GM18907 (cell line): Measurements from ENCODE around the gene LHFPL2.

Experiments used
- ATAC-seq: cut with Tn5 transposase; IDR thresholded peaks from one replicate; pipeline ENCODE4 v1.9.1; 2021; ENCODE audit warnings: mild to moderate bottlenecking, moderate library complexity; ENCODE audit not compliant: unreplicated experiment

LHFPL2 gene

GRCh38 chr5:78642701-78643100 lies 5.9 kb downstream of the LHFPL2 start:
- no peak for ATAC-seq

- ATAC-seq = peak; percentile 88
Measured at GRCh38 chr5:78640662-78641474, 7.7 kb downstream of the LHFPL2 start.

GRCh38 chr5:78639791-78640190 lies 8.8 kb downstream of the LHFPL2 start:
- no peak for ATAC-seq

- ATAC-seq = no peak
Measured at GRCh38 chr5:78638973-78639669, 9.5 kb downstream of the LHFPL2 start.

- no peak for ATAC-seq
Measured at GRCh38 chr5:78638423-78638822, 10.1 kb downstream of the LHFPL2 start.

GRCh38 chr5:78637468-78637867 lies 11.1 kb downstream of the LHFPL2 start:
- no peak for ATAC-seq

- ATAC-seq = no peak
Measured at GRCh38 chr5:78636682-78637081, 11.9 kb downstream of the LHFPL2 start.

GRCh38 chr5:78634634-78635033 lies 13.9 kb downstream of the LHFPL2 start:
- ATAC-seq = no peak

- ATAC-seq = no peak
Measured at GRCh38 chr5:78634229-78634628, 14.3 kb downstream of the LHFPL2 start.

GRCh38 chr5:78633700-78634099 lies 14.9 kb downstream of the LHFPL2 start:
- ATAC-seq = no peak

- ATAC-seq = no peak
Measured at GRCh38 chr5:78632467-78632866, 16.1 kb downstream of the LHFPL2 start.

GRCh38 chr5:78631931-78632330 lies 16.6 kb downstream of the LHFPL2 start:
- no peak for ATAC-seq

GRCh38 chr5:78630047-78630446 lies 18.5 kb downstream of the LHFPL2 start:
- no peak for ATAC-seq

- ATAC-seq = no peak
Measured at GRCh38 chr5:78629624-78630023, 18.9 kb downstream of the LHFPL2 start.

GRCh38 chr5:78628270-78628992 lies 20.1 kb downstream of the LHFPL2 start:
- ATAC-seq = no peak

GRCh38 chr5:78627766-78628165 lies 20.8 kb downstream of the LHFPL2 start:
- ATAC-seq = no peak

- ATAC-seq = no peak
Measured at GRCh38 chr5:78627175-78627574, 21.4 kb downstream of the LHFPL2 start.

- ATAC-seq = no peak
Measured at GRCh38 chr5:78626009-78626571, 22.5 kb downstream of the LHFPL2 start.

GRCh38 chr5:78624992-78625391 lies 23.6 kb downstream of the LHFPL2 start:
- ATAC-seq = no peak

- no peak for ATAC-seq
Measured at GRCh38 chr5:78624011-78624541, 24.5 kb downstream of the LHFPL2 start.
